HG03097 (cell line): ENCODE measurements around the gene IPPK.
"Not testable (repeated sequence)": the region's sequence is repeated elsewhere in the genome, so short reads cannot be mapped to it uniquely, and the experiment has no call there.

Source experiments
- ATAC-seq: cut with Tn5 transposase; IDR thresholded peaks from one replicate; pipeline ENCODE4 v1.9.1; 2021; ENCODE audit not compliant: unreplicated experiment, low FRiP score

IPPK gene

GRCh38 chr9:92640398-92641091 is 29.4 kb downstream of the IPPK start:
- ATAC-seq = no peak

GRCh38 chr9:92639791-92640271 is 30.1 kb downstream of the IPPK start:
- no peak for ATAC-seq

GRCh38 chr9:92639124-92639523 is 30.8 kb downstream of the IPPK start:
- no peak for ATAC-seq

- no peak for ATAC-seq
These were observed 31.3 kb downstream of the IPPK start for GRCh38 chr9:92638621-92639101.

- no peak for ATAC-seq
These were observed 31.9 kb downstream of the IPPK start for GRCh38 chr9:92637886-92638620.

GRCh38 chr9:92637326-92637725 is 32.6 kb downstream of the IPPK start:
- ATAC-seq = no peak

GRCh38 chr9:92636627-92637026 is 33.3 kb downstream of the IPPK start:
- no peak for ATAC-seq

- no peak for ATAC-seq
These were observed 34.2 kb downstream of the IPPK start for GRCh38 chr9:92635760-92636159.

GRCh38 chr9:92634712-92635605 is 35.0 kb downstream of the IPPK start:
- ATAC-seq = no peak

GRCh38 chr9:92633614-92634278 is 36.2 kb downstream of the IPPK start:
- no peak for ATAC-seq

- ATAC-seq = no peak
These were observed 37.3 kb downstream of the IPPK start for GRCh38 chr9:92632641-92633040.

- no peak for ATAC-seq
These were observed 38.2 kb downstream of the IPPK start for GRCh38 chr9:92631452-92632343.

- ATAC-seq = no peak
These were observed 42.3 kb downstream of the IPPK start for GRCh38 chr9:92627651-92628050.

- no peak for ATAC-seq
These were observed 43.4 kb downstream of the IPPK start for GRCh38 chr9:92626484-92626883.

- not testable (repeated sequence) for ATAC-seq
These were observed 46.0 kb downstream of the IPPK start for GRCh38 chr9:92623936-92624335.

- no peak for ATAC-seq
These were observed 49.1 kb downstream of the IPPK start for GRCh38 chr9:92620845-92621244.

- no peak for ATAC-seq
These were observed 50.2 kb downstream of the IPPK start for GRCh38 chr9:92619601-92620300.

- no peak for ATAC-seq
These were observed 51.2 kb downstream of the IPPK start for GRCh38 chr9:92618633-92619225.
